SJSA1 (cell line): ENCODE results near the gene MUSK. TPM values are rescaled to one million over a fixed set of nuclear protein-coding genes. Genes with fewer than 3 reads are reported as not detected.

Experiments used
- DNase-seq, 2 experiments: peaks; one replicate each; pipeline ENCODE4 v3.0.0-alpha.2; 2015 to 2020; ENCODE audit warnings: low spot score in 2 of 2, low read depth in 1 of 2
- H3K27ac ChIP-seq: fragments of 250-450 bp; sonication (Bioruptor Pico); 2 replicates; pipeline ENCODE4 v1.5.1; 2020; ENCODE audit warnings: mild to moderate bottlenecking, moderate library complexity
- H3K27me3 ChIP-seq: fragments of 250-450 bp; sonication (Bioruptor Pico); replicated peaks from 2 replicates; pipeline ENCODE4 v1.5.1; 2020; ENCODE audit warnings: mild to moderate bottlenecking, moderate library complexity
- H3K36me3 ChIP-seq: fragments of 250-450 bp; sonication (Bioruptor Pico); 2 replicates; pipeline ENCODE4 v1.5.1; 2020; ENCODE audit warnings: mild to moderate bottlenecking
- H3K4me1 ChIP-seq: fragments of 250-450 bp; sonication (Bioruptor Pico); replicated peaks from 2 replicates; pipeline ENCODE4 v1.6.1; 2021; ENCODE audit warnings: mild to moderate bottlenecking
- H3K4me3 ChIP-seq: fragments of 250-450 bp; sonication (Bioruptor Pico); 2 replicates; pipeline ENCODE4 v1.5.1; 2020; ENCODE audit warnings: mild to moderate bottlenecking
- H3K9me3 ChIP-seq: fragments of 250-450 bp; sonication (Bioruptor Pico); replicated peaks from 2 replicates; pipeline ENCODE4 v1.5.1; 2020; ENCODE audit warnings: mild to moderate bottlenecking
- total RNA-seq: library from RNA; depleted of rRNA; stranded (reverse); fragments of >200 nt; shearing (Covaris generic); gene quantifications from 2 replicates; pipeline ENCODE4 v1.2.3, GENCODE V29; 2014

MUSK gene
- total RNA-seq, 1 experiment from 2014 or later = 0.08 TPM

DNA sequence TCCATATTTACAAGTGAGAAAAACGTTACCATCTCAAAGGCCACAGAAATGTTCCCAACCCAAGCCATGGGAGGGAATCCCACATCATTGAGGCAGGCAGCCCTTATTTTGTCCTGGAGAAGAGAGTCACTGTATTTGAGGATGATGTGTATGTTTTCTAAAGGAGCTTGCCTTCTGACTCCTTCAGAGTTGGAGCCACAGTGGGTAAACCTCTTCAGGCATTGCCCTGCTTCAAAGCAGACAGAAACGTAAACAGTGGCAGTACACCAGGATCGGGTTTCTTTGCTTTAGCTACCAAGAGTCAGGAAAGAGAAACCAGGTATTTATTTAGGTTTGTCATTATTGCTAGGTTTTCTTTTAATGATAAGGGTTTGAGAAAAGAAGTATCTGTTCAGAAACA is 45.7 kb downstream of the MUSK start:
- Histone ChIP-seq H3K4me3 (no peak overlapping the region), H3K27me3 (no peaks in the 10 kb centered on the region), H3K27ac (no peak overlapping the region), H3K4me1 (no peaks in the 10 kb centered on the region), H3K36me3 (no peaks in the 10 kb centered on the region), H3K9me3 (no peaks in the 10 kb centered on the region)
- DNase-seq = no peak

DNA sequence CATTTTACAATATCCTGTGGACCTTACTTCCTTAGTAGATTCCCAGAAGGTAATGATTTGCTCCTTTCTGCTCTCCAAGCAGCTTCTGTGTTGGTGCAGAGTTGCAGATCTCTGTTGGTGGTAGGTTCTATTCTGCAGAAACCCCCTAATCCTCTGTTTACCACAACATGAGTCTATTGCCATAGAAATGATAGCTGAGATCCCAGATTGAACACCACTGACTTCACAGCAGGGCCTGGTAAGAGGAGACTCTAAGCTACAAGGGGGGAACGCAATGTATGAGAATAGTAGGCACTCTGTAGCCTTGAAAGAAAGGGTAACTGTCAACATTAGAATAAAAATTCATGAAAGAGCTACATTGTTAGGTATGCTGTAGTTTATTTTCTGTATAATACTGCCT is 59.5 kb downstream of the MUSK start:
- Histone ChIP-seq H3K9me3 (no peaks in the 10 kb centered on the region), H3K4me1 (no peaks in the 10 kb centered on the region), H3K4me3 (no peak overlapping the region), H3K27ac (no peak overlapping the region), H3K27me3 (no peaks in the 10 kb centered on the region), H3K36me3 (no peaks in the 10 kb centered on the region)
- no peak for DNase-seq

DNA sequence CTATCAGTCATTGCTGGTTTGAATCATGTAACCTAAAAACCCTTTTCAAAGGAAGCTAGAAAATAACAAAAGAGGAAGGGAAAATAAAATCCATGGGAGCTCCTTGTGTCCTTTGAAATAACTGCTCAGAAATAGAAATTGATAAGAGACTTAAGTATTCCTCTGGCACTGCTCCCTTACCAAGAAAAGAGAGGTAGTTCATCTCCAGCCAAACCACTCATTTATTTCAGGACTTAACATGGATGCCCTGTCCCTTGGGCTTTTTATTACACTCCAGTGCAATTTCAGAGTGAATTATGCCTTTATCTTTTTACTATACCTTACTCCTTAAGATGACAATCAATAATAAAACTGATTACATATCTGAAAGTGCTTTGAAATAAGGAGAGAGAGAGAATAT is 61.0 kb downstream of the MUSK start:
- H3K4me3 ChIP-seq = no peak overlapping the region
- H3K9me3 ChIP-seq = no peaks in the 10 kb centered on the region
- H3K4me1 ChIP-seq = no peaks in the 10 kb centered on the region
- H3K27ac ChIP-seq = no peak overlapping the region
- DNase-seq = no peak
- no peaks in the 10 kb centered on the region for H3K36me3 ChIP-seq
- no peaks in the 10 kb centered on the region for H3K27me3 ChIP-seq

DNA sequence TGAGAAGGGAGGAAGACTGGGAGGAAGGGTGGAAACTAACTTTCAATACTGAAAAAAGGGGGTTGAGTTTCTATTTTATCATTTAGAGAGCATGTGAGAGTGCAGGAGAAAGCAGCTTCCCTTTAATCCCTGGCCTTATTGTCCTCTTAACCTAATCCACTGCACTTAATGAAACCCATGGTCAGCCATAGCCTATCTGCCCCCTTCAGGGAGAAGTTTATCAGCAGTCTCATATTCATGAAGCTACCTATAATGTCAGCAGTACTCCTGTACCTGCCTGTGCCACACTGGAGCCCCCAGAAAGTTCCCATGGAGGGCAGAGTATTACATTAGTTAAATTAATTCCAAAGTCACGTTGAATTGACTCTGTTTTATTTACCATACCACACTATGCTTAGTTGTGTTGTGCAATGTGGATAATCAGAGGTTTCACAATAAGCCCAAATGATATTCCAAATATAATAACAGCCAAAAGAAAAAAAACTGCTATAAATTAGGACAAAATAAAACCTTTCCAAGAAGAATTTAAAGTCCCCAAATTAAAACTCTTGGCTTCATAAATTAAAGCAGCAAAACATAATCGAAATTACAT is 62.9 kb downstream of the MUSK start:
- Histone ChIP-seq H3K36me3 (no peaks in the 10 kb centered on the region), H3K9me3 (no peaks in the 10 kb centered on the region), H3K27ac (no peak overlapping the region), H3K4me1 (no peaks in the 10 kb centered on the region), H3K27me3 (no peaks in the 10 kb centered on the region), H3K4me3 (no peak overlapping the region)
- DNase-seq = no peak

DNA sequence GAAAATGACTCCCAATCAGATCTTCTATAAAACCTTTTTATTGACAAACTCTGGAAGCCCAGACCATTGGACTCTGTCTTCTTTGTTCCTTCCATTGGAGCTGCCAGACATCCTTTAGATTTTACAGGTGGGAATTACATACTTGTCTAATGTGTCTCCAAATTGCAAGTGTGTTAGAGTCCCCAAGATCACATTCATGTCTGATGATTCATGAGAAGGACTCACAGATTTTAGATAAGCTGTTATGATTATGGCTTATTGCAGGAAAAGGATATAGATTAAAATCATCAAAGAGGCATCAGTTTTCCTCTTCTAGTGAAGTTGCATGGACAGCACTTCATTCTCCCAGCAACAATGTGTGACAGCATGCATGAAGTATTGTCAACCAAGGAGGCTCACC is 70.4 kb downstream of the MUSK start:
- Histone ChIP-seq H3K9me3 (no peaks in the 10 kb centered on the region), H3K4me1 (peaks cover 18% of the 10 kb centered on the region), H3K27ac (no peak overlapping the region), H3K4me3 (no peak overlapping the region), H3K27me3 (no peaks in the 10 kb centered on the region), H3K36me3 (no peaks in the 10 kb centered on the region)
- no peak for DNase-seq

DNA sequence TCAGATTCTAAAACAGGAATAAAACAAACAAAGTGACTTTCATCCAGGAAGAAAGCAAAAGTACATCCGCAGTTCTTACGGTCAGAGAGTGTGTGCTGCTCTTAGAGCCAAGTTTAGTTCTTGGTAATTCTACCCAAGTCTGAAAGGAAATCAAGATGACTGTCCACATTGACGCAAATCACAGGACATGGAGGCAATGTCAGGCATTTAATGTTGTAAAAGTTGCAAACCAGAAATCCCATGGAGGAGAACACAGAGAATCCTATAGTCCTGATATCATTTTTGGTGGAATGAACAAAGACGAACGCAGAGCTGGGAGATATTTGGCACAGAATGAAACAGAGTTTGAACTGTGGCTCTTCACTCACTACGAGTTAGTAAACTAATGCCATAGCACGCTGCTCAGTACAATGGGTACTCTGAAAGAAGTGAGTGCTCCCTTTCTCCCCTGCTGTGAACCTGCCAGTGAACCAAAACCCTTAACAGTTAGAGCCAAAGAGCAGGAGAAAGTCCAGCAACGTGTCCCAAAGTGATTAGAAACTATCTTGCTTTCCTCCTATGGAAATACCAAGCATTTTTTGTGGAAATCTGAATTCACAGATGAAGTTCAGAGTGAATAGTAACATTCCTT is 74.3 kb downstream of the MUSK start:
- Histone ChIP-seq H3K27me3 (no peaks in the 10 kb centered on the region), H3K4me1 (peaks cover 40% of the 10 kb centered on the region), H3K36me3 (no peaks in the 10 kb centered on the region), H3K4me3 (peak overlapping the region; percentile 6; the same call in 1 of the 2 replicates), H3K27ac (peak overlapping the region; percentile 81), H3K9me3 (no peaks in the 10 kb centered on the region)
- DNase-seq = peak in 1 of 2 experiments; percentile 65

DNA sequence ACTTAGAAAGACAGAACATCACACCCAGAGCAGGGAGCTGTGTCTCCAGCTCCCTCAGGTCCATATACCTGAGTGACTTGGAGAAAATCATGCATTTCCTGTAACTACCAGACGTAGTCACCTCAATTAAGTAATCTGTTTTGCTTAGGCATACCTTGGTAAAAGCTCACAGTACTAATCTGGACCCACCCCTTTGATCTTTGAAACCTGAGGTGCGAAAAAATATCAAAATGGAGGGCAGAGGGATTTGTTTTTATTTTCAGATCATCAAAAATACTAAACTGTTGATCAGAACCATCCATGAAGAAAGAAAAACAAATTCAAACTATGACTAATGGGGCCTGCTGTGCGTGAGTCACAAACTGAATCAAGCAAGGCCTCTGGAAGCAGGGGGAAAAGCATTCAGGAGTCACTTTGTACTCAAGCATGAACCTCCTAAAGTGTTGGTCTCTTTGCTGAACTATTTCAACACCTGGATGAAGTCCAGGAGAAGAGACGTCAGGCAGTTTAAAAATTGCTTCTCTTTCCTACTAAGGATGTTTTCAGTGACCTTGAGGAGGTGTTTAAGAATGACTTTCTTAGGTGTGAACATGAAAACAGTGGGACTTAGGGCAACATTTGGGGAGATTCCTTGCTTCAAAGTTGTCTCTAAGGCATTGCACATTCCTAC is 76.3 kb downstream of the MUSK start:
- peak overlapping the region; percentile 81 for H3K27ac ChIP-seq
- peak; percentile 70 to 85 for DNase-seq
- no peaks in the 10 kb centered on the region for H3K36me3 ChIP-seq
- H3K27me3 ChIP-seq = no peaks in the 10 kb centered on the region
- H3K4me3 ChIP-seq = no peak overlapping the region
- no peaks in the 10 kb centered on the region for H3K9me3 ChIP-seq
- H3K4me1 ChIP-seq = peaks cover 40% of the 10 kb centered on the region

DNA sequence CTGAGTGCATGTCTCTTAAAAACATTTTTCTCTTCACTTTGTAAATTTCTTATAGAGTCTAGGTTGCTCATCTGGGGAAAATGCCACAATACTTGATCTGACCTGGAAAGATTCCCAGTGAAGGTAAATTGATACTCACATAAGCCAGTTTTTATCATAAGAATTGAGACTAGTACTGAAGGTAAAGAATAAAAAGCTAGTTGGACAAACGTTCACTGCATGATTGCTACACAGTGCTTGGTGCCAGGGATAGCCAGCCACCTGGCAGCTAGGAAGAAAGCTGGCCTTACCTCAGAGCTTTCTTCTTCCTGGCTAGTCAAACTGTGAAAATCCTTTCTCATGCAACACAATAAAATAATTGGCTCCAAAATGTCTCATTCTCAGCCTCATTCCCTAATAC is 77.1 kb downstream of the MUSK start:
- no peaks in the 10 kb centered on the region for H3K27me3 ChIP-seq
- peaks cover 40% of the 10 kb centered on the region for H3K4me1 ChIP-seq
- DNase-seq = no peak
- H3K36me3 ChIP-seq = no peaks in the 10 kb centered on the region
- no peak overlapping the region for H3K4me3 ChIP-seq
- H3K9me3 ChIP-seq = no peaks in the 10 kb centered on the region
- H3K27ac ChIP-seq = peak overlapping the region; percentile 81; the same call in 1 of the 2 replicates

DNA sequence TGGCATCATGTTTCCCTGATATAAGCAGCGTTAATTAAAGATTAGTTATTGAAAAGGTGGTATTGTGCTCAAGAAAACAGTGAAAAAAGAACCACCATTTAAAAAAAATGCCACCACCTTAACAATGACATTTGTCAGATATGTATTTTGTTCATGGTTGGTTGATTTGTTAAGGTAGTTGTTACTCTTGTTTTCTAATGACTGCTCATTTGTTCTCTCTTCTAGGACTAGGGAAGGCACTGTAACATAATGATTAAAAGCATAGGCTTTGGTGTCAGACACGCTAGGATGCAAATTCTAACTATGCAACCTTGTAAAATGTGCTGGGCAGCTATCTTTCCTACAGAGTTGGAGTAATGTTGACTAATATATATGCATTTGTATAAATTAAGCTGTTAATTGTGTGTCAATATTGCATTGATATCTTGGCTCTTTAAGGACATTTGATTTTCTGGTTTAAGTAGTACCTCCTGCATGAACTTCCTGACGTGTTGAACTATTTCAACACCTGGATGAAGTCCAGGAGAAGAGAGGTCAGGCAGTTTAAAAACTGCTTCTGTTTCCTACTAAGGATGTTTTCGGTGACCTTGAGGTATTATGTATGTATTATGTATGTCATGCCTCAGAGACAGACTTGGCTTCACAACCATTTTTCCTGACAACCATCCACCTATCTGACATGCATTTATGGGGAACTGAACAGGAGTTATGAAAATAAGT is 77.8 kb downstream of the MUSK start:
- H3K27ac ChIP-seq = peak overlapping the region; percentile 81; the same call in 1 of the 2 replicates
- DNase-seq = no peak
- H3K9me3 ChIP-seq = no peaks in the 10 kb centered on the region

DNA sequence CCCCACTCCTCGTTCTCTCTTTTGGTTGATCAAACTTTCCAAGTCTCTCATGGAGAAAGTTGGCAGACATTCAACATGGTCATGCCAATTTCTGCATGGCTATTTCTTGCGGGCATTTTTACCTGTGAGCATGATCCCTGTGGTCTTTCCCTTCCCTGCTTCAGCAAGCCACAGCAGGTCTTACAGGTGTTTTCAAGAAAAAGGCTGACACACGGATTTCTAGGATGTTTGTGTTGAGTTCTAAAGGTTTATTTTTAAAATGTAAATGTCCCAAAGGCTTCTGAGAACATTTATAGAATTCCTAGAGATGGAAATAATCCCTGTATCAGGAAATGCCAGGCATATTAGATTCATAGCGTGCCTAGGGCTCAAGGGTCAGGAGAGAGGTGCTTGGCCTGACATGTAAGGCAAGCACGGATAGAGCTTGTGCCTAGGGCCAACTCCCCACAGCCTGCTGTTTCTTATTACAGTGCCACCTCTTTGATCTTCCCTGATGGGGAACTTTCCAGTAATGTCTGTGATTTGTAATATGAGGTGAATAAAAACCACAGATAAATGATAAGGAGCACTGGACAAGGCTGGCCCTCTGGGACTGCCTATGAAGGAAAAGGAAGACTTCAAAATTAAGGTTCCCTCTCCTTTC is 79.8 kb downstream of the MUSK start:
- H3K36me3 ChIP-seq = no peaks in the 10 kb centered on the region
- peaks cover 41% of the 10 kb centered on the region for H3K4me1 ChIP-seq
- H3K27ac ChIP-seq = no peak overlapping the region
- no peak for DNase-seq
- H3K4me3 ChIP-seq = no peak overlapping the region
- no peaks in the 10 kb centered on the region for H3K27me3 ChIP-seq
- H3K9me3 ChIP-seq = no peaks in the 10 kb centered on the region

More for the DNA sequence above, 77.8 kb downstream of the MUSK start:
- H3K4me3 ChIP-seq = no peak overlapping the region
- H3K36me3 ChIP-seq = no peaks in the 10 kb centered on the region
- peaks cover 43% of the 10 kb centered on the region for H3K4me1 ChIP-seq
- H3K27me3 ChIP-seq = no peaks in the 10 kb centered on the region

DNA sequence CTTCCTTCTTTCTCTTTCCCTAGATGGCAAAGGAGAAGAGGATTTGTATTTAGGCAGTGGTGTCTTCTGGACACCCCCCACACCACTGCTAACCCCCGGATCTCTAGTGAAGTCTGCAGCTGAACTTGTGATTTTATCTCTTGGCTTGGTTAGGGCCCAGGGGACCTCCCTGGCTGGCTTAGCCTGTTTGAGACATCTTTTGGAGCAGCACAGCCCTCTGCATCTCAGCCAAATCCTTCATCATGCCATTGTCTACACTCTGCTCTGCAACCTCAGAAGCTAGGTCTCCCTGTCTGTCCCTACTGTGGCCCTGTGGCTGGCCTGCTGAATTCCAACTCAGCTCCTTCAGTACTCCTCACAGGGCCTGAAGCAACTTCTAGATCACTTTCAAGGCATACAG is 81.7 kb downstream of the MUSK start:
- Histone ChIP-seq H3K36me3 (no peaks in the 10 kb centered on the region), H3K4me1 (peaks cover 28% of the 10 kb centered on the region), H3K4me3 (no peak overlapping the region), H3K27me3 (no peaks in the 10 kb centered on the region), H3K9me3 (no peaks in the 10 kb centered on the region), H3K27ac (no peak overlapping the region)
- no peak for DNase-seq

DNA sequence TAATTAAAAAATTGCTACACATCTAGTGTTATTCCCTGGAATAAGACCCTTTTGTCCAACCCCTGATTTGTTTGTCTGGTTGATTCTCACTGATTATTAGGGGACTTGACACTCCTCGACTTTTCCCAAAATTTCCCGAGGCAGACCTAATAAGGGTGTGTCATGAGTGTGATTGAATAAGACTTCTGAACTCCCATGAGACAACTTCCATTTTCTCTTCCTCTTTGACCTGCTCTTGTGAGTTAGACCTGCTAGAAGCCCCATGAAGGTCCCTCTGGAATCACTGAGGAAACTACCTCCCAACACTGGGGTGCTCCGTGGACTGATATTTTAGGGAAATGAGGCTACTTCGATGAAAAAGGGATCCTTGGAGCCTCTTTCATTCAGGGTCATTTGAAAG is 83.4 kb downstream of the MUSK start:
- peaks cover 19% of the 10 kb centered on the region for H3K4me1 ChIP-seq
- DNase-seq = no peak
- no peaks in the 10 kb centered on the region for H3K27me3 ChIP-seq
- no peaks in the 10 kb centered on the region for H3K9me3 ChIP-seq
- H3K27ac ChIP-seq = no peak overlapping the region; the same call in 1 of the 2 replicates
- H3K36me3 ChIP-seq = no peaks in the 10 kb centered on the region
- H3K4me3 ChIP-seq = no peak overlapping the region

DNA sequence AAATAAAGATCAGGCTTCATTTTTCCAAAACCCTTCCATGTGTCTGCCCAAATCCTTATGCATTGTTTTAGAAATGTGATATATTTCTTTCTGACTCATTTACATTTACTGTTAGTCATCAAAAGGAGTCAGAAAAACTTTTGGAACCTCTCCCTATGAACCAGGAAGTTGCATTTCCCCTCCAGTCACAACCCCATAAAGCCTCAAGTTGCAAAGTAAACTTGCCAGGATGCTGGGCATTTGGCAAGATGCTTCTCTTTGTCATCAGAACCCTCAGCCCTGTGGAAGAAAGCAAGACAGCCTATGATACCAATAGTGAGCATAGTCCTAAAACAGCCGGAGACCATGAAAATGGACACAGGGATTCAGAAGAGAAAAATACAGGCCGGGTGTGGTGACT is 84.2 kb downstream of the MUSK start:
- no peaks in the 10 kb centered on the region for H3K27me3 ChIP-seq
- no peaks in the 10 kb centered on the region for H3K36me3 ChIP-seq
- H3K9me3 ChIP-seq = no peaks in the 10 kb centered on the region
- peak; percentile 60 to 65 for DNase-seq
- H3K27ac ChIP-seq = 0 out of 2 replicates have a peak overlapping the region, but pooled peaks have one; percentile 28
- H3K4me1 ChIP-seq = peaks cover 19% of the 10 kb centered on the region
- no peak overlapping the region for H3K4me3 ChIP-seq
